NCI-H187 (cell line): ENCODE data around the gene CHRDL2.

ENCODE experiments used
- DNase-seq, 2 experiments: peaks; one replicate each; lab custom pipeline; 2025; lab: John Stamatoyannopoulos, UW

Gene CHRDL2

DNA sequence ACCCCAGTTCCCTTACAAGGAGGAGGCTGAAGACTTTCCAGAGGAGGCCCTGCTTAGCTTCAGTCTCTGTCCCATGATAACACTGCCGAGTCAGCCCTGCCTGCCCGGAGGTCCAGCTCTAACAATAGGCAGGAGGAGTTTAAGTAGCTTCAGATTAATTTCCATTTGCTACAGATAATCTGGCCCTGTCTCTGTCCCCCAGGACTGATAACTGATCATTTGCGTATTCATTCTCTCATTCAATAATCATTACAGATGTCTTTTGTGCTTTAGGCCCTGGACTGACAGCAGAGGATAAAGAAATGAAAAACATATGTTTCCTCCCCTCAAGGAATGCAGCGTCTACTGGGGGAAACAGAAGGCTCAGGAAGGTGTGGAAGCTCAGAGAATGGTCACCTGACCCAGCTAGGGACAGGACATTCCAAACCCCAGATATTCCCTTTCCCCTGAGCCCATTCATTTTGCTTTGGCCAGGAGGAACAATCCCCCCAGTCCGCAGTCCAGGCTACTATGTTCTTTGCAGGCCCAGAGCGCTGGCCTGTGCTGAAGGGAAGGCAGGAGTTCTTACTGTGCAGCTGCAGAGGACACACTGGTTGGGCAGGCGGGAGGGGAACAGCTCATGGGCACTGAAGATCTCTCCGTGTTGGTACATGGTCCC is 20.8 kb downstream of the CHRDL2 start:
- DNase-seq: no peak

GRCh38 chr11:74709175-74709574 is 22.1 kb downstream of the CHRDL2 start:
- DNase-seq: no peak

DNA sequence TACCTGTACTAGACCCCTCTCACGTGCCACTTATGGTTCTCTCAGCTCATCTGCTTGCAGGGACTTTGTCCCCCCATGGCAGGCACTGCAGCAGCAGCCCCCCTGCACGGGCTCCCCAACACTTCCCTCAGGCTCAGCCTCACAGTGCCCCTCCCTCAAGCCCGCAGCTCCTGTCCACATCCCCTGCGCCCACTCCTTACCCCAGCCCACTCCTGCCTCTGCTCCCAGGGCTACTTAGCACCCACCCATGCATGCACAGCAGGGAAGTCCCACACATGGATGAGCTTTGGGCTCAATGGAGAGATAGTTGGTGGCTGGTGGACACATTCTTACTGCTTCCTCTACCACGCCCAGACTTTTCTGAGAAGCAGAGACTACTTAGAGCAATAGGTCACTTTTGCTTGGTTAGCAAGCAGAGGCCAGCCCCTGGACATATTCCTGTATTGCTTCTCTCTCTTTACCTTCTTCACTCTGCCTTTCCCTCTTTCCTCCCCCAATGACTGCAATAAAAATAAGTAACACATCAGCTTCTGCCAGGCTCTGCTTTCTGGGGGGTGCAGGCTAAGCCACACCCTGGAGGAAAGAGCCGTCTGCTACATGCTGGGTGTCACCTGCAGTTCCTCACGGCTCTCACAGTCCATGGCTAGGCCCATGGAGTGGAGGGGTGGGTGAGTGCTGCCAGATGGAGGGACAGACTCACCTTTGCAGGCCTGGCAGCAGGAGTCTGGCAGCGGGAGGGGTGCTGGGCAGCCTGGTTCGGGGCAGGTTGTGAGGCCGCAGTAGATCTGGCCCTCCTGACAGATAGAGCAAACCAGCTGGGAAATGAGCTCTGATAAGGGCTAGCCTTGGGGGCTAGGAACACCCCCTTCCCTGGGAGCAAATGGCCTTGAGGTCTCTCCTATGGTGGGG is 23.4 kb downstream of the CHRDL2 start:
- no peak for DNase-seq

GRCh38 chr11:74707182-74707581 is 24.0 kb downstream of the CHRDL2 start:
- DNase-seq: no peak

- no peak for DNase-seq
Observed at GRCh38 chr11:74703211-74703610, 28.0 kb downstream of the CHRDL2 start.

GRCh38 chr11:74702383-74703007 is 28.7 kb downstream of the CHRDL2 start:
- DNase-seq: peak in 1 of 2 experiments; percentile 23

DNA sequence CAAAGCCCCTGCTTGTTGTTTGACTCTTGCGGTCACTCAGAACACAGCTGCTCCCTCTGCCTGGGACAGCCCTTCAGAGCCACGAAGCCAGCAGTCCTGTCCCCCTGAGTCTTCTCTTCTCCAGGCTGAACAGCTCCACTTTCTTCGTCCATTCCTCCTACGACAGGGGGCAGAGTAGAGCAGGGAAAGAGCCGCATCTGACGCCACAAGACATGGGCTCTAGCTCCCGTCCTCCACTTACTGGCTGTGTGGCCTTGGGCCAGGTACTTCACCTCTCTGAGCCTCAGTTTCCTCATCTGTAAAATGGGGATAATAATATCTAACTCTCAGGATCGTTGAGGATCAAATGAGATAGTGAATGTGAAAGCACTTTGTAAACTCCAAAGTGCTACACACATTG is 29.9 kb downstream of the CHRDL2 start:
- DNase-seq: no peak

DNA sequence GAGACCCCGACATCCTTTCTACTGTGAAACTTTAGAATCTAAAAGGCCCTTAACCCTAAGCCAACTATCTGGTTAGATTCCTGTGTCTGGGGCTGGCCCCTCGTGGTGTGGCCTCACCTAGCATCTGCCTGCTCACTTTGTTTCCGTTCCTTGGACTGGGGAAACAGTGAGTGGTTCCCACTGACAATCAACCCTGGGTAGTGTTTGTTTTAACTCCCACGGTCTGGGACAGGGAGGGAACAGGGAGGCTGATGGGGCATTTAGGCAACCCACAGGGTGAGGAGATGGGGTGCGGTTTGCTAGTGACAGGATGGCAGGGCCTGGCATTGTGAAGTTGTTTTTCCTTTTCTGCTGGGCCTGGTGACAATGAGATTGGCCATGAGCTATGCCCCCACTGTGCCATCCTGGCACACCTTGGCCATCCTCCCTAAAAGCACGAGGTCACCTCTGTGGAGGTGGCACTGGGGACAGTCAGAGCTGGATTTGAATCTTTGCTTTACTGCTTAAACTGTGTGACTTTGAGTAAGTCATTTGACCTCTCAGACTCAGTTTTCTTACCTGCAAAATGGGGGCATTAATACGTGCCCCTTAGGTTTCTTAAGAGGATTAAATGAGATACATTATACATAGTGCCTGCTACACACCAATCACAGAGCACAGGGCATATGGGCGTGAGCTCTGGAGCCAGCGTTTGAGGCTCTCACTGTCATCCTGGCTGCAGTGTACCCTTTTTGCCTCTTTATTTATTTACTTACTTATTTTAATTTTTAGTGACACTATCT is 31.4 kb downstream of the CHRDL2 start:
- no peak for DNase-seq

GRCh38 chr11:74697722-74698121 is 33.5 kb downstream of the CHRDL2 start:
- DNase-seq: no peak

GRCh38 chr11:74696939-74697675 is 34.1 kb downstream of the CHRDL2 start:
- no peak for DNase-seq

DNA sequence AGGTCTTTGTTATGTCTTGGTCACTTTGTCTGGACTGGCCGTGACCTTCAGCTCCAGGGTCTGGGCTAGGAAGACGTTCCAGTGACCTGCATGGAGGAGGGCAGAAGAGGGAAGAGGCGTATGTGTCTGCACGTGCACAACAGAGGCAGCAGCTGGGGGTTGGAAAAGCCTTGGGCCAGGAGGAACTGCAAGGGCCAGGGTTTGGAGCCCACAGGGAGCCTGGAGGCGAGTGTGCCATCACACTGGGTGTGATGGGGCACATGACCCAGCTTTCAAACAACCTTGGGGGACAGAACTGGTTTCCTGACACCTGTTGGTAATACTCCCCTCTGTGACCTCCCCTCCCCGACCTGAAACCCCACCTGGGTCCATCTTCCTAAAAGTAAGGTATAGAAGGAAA is 34.7 kb downstream of the CHRDL2 start:
- DNase-seq: no peak

DNA sequence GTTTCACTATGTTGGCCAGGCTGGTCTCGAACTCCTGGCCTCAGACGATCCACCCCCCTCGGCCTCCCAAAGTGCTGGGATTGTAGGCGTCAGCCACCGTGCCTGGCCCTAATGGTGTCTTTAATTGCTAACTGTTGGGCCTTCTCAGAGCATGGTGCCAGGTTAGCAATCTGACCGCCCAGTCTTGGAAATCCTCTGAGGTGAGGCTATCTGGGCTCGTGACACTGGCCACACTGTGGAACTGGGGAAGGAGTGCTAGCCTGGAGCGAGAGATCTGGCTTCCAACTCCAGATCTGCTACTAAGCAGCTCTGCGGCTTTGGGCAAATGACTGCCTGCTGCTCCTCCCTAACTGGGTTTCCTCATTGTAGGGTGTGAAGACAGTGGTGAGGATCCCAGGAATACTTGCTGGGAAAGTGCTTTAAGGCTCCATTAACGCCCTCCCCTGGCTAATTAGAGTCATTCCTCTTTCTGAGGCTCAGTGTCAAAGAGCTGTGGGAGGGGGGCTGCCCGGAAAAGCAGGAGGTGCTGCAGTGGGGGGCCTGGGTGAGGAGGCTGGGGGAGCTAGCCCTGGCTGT is 35.4 kb downstream of the CHRDL2 start:
- DNase-seq: no peak

- no peak for DNase-seq
Observed at GRCh38 chr11:74694136-74694930, 36.9 kb downstream of the CHRDL2 start.

DNA sequence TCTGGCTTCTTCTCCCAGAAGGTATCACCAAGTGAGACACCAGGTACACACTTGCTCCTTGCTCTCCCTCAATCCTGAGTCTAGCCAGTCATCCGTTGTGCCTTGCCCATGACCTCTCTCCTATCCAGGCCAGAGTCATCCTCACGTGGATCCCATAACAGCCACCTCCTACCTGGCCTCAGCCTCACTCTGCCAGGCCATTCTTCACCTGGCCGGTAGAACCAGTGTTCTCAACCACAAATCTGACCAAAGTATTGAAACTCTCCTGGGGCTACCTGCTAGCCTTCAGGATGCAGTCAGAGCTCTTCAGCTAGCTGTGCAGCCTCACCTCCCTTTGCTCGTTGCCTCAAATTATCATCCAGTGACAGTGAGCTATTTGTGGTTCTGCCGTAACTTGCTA is 37.7 kb downstream of the CHRDL2 start:
- DNase-seq: no peak

DNA sequence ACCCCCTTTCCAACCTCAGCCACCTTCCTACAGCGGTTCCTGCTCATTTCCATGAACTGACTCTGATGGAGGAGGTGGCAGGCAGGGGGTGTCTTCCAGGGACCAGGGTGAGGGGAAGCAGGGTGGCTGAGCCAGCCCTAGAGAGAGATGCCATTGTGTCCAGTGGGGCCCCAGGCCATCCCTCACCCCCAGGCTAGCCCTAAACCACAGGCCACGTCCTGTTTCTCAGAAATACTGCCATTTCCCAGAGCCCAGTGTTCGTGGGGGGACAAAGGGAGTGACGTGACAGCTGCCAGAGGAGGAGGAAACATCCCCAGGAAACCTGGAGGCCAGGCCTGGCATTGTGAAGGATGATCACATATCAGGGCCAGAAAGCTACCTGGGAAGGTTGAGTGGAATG is 39.5 kb downstream of the CHRDL2 start:
- DNase-seq: no peak

GRCh38 chr11:74689666-74690065 is 41.6 kb downstream of the CHRDL2 start:
- DNase-seq: no peak

- no peak for DNase-seq
Observed at GRCh38 chr11:74687237-74688023, 43.8 kb downstream of the CHRDL2 start.

GRCh38 chr11:74686792-74687191 is 44.4 kb downstream of the CHRDL2 start:
- no peak for DNase-seq

DNA sequence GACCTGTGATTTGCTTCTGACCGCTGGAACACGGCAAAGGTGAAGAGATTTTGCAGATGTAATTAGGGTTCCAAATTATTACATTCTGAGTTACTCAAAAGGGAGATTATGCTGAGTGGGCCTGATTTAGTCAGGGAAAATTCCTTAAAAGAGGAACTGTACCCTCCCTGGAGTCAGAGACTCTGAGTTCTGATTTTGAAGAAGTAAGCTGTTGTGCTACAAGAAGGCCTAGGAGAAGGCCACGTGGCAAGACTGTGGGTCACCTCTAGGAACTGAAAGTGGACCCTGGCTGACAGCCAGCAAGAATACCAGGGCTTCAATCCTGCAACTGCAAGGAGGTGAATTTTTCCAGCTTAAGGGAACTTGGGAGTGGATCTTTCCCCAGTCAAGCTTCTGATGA is 45.3 kb downstream of the CHRDL2 start:
- no peak for DNase-seq
